HepG2 (cell line): ENCODE data around the gene CAPSL.

Experiments used
- CHD4 ChIP-seq: fragments of 200-600 bp; sonication (generic); IDR thresholded peaks from 2 replicates; pipeline ENCODE4 v1.7.0; 2017; ENCODE audit warnings: mild to moderate bottlenecking, low read length, borderline replicate concordance
- GPN1 ChIP-seq: sonication (generic); formaldehyde crosslinking; IDR thresholded peaks from 2 replicates; pipeline ENCODE4 v1.5.1; 2020; ENCODE audit warnings: missing genetic modification reagents, borderline replicate concordance
- HNF4A ChIP-seq: sonication (generic); formaldehyde crosslinking; IDR thresholded peaks from 2 replicates; pipeline ENCODE4 v1.4.0; 2020; ENCODE audit warnings: missing genetic modification reagents
- ISL2 ChIP-seq: sonication (generic); formaldehyde crosslinking; IDR thresholded peaks from 2 replicates; pipeline ENCODE4 v1.5.0; 2020; ENCODE audit warnings: missing genetic modification reagents
- ONECUT2 ChIP-seq: sonication (generic); formaldehyde crosslinking; IDR thresholded peaks from 2 replicates; pipeline ENCODE4 v1.4.0; 2020; ENCODE audit warnings: missing genetic modification reagents
- PLRG1 ChIP-seq: fragments of 450-650 bp; conservative IDR thresholded peaks from 2 replicates; pipeline ENCODE4 v1.6.1; 2016
- RNF2 ChIP-seq: fragments of 450-650 bp; conservative IDR thresholded peaks from 2 replicates; pipeline ENCODE4 v1.6.1; 2016; ENCODE audit warnings: low read depth
- RXRA ChIP-seq: sonication (generic); formaldehyde crosslinking; IDR thresholded peaks from 2 replicates; pipeline ENCODE4 v1.5.1; 2020; ENCODE audit warnings: missing genetic modification reagents
- SAP130 ChIP-seq: IDR thresholded peaks from 2 replicates; pipeline ENCODE4 v1.6.1; 2016; ENCODE audit warnings: low read depth
- TBX3 ChIP-seq: fragments of 450-650 bp; IDR thresholded peaks from 2 replicates; pipeline ENCODE4 v1.6.1; 2017; ENCODE audit warnings: antibody characterized with exemption, mild to moderate bottlenecking, inconsistent platforms, borderline replicate concordance
- TCF7L2 ChIP-seq: IDR thresholded peaks from 2 replicates; pipeline ENCODE4 v1.6.1; 2011; ENCODE audit warnings: mild to moderate bottlenecking, low read depth, low read length, moderate library complexity
- ZNF788 ChIP-seq: sonication (generic); formaldehyde crosslinking; IDR thresholded peaks from 2 replicates; pipeline ENCODE4 v1.5.0; 2020; ENCODE audit warnings: mild to moderate bottlenecking, missing genetic modification reagents, borderline replicate concordance
- TF ChIP-seq, protein P1 (sequence below): sonication (generic); formaldehyde crosslinking; conservative IDR thresholded peaks from 2 replicates; pipeline ENCODE4 v1.8.1; 2023; ENCODE audit warnings: missing genetic modification reagents
- TF ChIP-seq, protein P2 (sequence below): sonication (generic); formaldehyde crosslinking; IDR thresholded peaks from 2 replicates; pipeline ENCODE4 v1.5.1; 2020; ENCODE audit warnings: mild to moderate bottlenecking, missing genetic modification reagents, borderline replicate concordance

DNA sequence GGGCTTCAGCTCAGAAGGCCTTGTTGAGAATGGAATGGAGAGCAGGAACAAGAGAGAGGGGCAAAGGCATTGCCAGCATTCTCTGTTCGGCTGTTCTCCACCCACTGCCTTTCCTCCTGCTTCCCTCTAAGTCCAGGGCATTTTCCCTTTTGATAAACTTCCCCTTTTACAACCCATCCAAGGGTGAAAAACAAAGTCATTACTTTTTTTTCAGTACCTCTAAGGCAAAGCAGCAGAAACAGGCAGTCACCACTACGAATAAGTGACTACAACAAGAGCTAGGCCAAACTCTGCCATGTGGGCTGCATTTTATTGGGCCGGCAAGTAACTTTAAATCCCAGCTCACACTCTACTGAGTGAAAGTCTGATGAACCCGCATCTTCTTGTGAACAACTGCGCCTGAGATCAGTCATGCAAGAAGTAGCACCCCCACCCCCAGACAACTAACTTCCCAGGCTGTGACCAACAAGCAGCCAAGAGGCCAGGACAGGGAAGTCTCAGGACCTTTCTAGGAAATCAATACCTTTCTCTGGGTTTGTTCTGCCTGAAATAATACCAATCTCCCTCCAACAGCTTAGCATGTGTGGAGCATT, 68.6 kb downstream of the CAPSL start:
- no peak for TF ChIP-seq ISL2 (CRISPR knock-in tag)
- TF ChIP-seq ONECUT2 (CRISPR knock-in tag): no peak
- no peak for TF ChIP-seq SAP130
- no peak for TF ChIP-seq ZNF788
- TF ChIP-seq, protein P1, sequence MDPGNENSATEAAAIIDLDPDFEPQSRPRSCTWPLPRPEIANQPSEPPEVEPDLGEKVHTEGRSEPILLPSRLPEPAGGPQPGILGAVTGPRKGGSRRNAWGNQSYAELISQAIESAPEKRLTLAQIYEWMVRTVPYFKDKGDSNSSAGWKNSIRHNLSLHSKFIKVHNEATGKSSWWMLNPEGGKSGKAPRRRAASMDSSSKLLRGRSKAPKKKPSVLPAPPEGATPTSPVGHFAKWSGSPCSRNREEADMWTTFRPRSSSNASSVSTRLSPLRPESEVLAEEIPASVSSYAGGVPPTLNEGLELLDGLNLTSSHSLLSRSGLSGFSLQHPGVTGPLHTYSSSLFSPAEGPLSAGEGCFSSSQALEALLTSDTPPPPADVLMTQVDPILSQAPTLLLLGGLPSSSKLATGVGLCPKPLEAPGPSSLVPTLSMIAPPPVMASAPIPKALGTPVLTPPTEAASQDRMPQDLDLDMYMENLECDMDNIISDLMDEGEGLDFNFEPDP (CRISPR knock-in tag): no peak
- TF ChIP-seq TCF7L2: no peak
- TF ChIP-seq RNF2: no peak
- TF ChIP-seq TBX3: no peak
- TF ChIP-seq RXRA (CRISPR knock-in tag): no peak
- TF ChIP-seq, protein P2, sequence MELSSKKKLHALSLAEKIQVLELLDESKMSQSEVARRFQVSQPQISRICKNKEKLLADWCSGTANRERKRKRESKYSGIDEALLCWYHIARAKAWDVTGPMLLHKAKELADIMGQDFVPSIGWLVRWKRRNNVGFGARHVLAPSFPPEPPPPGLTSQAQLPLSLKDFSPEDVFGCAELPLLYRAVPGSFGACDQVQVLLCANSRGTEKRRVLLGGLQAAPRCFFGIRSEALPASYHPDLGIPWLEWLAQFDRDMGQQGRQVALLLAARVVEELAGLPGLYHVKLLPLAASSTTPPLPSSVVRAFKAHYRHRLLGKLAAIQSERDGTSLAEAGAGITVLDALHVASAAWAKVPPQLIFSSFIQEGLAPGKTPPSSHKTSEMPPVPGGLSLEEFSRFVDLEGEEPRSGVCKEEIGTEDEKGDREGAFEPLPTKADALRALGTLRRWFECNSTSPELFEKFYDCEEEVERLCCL (CRISPR knock-in tag): no peak
- TF ChIP-seq HNF4A (CRISPR knock-in tag): no peak
- TF ChIP-seq PLRG1: no peak
- no peak for TF ChIP-seq GPN1 (CRISPR knock-in tag)
- TF ChIP-seq CHD4: no peak
